NCI-H748 (cell line): ENCODE measurements around the gene ACOT9.
"Not testable (repeated sequence)": the region's sequence is repeated elsewhere in the genome, so short reads cannot be mapped to it uniquely, and the experiment has no call there.

Source experiments
- DNase-seq: peaks from one replicate; lab custom pipeline; 2025; ENCODE audit not compliant: unreplicated experiment; lab: John Stamatoyannopoulos, UW

The ACOT9 gene, protein sequence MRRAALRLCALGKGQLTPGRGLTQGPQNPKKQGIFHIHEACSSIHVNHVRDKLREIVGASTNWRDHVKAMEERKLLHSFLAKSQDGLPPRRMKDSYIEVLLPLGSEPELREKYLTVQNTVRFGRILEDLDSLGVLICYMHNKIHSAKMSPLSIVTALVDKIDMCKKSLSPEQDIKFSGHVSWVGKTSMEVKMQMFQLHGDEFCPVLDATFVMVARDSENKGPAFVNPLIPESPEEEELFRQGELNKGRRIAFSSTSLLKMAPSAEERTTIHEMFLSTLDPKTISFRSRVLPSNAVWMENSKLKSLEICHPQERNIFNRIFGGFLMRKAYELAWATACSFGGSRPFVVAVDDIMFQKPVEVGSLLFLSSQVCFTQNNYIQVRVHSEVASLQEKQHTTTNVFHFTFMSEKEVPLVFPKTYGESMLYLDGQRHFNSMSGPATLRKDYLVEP

DNA sequence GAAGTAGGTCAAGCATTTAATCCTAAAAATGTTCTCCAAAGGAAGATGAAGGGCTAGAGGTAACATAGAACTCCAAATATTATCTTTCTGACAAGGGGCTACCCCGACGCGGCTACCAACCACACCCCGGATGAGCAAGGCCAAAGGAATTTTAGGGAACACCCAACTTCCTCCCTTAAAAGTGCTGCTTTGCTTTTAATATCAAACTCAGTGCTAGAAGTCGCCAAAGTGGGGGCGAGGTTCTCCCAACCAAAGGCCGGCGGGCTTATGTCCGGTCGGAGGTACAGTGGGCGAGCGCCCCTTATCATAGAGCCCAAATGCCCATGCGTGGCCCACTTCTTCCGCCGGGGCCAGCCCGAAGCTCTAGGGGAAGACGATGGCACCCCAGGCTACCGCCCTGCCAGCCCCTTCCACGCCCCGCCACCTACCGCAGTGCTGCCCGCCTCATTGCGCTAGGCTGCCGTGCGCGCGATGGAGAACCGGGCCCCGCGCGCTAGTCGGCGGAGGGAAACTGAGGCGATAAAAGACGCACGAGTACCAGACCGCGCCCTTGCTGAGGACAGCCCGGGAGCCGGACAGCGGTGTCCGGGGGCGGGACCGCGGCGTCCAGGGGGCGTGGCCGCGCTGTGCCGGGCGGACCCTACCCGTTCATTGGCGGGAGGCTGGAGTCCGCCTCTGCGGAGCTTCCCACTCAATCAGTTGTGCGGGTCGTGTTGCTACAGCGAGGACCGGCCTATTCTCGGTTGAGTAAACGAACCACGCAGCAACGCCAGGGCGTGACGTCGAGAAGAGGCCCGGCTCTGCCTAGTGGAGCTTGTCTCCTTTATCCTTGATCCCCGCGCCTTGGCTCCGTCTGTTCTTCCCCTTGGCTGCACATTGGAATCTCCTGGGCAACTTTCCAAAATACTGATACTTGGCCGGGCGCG lies at the start of gene ACOT9:
ACOT9 (minus strand) TSS at position 580 of the 926 bp plus-strand sequence; CDS start at position 448, 132 bp downstream.
- peak; percentile 94 for DNase-seq

DNA sequence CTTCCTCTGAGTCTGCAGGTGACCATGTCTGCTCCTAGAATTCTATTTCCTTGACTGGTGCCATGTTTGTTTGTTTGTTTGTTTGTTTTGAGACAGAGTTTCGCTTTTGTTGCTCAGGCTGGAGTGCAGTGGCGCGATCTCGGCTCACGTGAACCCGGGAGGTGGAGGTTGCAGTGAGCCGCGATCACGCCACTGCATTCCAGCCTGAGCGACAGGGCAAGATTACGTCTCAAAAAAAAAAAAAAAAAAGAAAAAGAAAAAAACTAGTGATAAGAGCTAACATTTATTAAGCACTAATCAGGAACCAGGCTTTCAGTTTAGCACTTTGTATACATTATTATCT lies 47.0 kb upstream of the ACOT9 start:
- DNase-seq, result no peak

DNA sequence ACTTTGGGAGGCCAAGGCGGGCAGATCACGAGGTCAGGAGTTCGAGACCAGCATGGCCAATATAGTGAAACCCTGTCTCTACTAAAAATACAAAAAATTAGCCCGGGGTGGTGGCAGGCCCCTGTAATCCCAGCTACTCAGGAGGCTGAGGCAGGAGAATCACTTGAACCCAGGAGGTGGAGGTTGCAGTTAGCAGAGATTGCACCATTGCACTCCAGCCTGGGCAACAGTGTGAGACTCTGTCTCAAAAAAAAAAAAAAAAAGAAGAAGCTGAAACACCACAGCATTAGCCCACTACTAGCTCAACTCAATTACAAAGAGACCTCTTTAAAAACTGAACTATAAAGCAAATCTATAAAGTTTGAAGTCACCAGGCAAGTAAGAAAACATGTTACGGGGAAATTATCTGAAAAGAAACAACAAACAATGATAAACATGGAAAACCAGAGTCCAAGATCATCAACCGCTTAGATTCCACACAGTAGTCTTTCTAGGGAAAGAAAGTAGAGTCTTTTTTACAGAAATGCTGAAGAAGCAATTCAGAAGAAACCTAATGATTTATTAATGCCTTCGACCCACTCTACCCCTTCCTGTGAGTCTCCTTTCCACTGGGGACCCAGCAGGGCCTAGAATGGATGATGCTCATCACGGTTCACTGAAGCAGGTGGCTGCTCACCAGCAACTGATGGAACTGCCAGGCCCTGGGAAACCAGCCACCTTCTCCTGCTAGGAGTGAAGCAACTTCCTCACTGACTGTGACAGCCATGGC lies 46.5 kb upstream of the ACOT9 start:
- no peak for DNase-seq

DNA sequence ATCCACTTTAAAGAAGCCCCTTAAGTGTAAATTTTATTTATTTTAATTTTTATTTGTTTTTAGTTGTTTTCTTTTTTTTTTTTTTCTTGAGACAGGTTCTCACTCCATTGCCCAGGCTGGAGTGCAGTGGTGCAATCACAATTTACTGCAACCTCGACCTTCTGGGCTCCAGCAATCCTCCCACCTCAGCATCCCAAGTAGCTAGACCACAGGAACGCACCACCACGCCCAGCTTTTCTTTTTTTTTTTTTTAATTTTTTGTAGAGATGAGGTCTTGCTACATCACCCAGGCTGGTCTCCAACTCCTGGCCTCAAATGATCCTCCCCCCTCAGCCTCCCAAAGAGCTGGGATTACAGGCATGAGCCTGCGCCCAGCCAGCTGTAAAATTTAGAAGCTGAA lies 45.9 kb upstream of the ACOT9 start:
- DNase-seq, result no peak

DNA sequence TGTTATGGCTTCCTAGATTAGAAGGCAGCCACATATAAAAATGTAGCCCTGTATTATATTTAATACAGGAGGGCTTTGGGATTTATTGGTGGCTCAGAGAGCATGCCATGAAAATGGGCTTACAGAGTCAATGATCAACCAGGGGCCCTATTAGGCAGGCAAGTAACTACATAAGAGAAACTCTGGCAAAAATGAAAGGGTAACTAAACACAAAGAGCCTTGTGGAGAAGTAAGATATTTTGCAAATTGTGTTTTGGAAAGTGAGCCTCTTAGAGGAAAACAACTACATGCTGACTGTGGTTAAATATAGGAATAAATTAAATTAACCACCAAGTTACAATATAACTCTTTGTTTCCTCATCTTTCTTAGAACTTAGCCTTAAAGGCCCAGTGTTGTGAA lies 45.4 kb upstream of the ACOT9 start:
- DNase-seq, result no peak

DNA sequence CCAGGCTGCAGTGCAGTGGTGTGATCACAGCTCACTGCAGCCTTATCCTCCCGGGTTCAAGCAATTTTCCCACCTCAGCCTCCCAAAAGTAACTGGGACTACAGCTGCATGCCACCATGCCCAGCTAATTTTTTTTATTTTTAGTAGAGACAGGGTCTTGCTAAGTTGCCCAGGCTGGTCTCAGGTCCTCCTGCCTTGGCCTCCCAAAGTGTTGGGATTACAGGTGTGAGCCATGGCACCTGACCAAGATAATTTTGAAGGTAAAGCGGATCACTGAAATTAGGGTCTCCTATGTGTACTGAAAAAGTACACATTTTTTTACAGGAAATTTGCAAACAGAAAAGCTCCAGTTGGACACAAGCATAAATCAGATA lies 44.7 kb upstream of the ACOT9 start:
- DNase-seq, result no peak

DNA sequence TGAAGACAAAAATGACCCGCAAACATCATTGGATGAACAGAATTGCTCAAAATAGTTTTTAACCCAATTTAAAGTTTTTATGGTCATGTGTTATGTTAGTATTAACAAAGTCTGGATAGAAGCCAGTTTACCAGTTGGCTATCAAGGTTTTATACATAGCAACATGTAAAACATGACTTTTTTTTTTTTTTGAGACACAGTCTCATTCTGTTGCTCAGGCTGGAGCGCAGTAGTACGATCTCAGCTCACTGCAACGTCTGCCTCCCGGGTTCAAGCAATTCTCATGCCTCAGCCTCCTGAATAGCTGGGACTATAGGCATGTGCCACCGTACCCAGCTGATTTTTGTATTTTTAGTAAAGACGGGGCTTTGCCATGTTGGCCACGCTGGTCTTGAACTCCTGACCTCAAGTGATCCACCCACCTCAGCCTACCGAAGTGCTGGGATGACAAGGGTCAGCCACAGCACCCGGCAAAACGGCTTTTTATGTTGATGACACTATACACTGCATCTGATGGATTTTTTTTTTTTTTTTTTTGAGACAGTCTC lies 43.3 kb upstream of the ACOT9 start:
- DNase-seq, result no peak

DNA sequence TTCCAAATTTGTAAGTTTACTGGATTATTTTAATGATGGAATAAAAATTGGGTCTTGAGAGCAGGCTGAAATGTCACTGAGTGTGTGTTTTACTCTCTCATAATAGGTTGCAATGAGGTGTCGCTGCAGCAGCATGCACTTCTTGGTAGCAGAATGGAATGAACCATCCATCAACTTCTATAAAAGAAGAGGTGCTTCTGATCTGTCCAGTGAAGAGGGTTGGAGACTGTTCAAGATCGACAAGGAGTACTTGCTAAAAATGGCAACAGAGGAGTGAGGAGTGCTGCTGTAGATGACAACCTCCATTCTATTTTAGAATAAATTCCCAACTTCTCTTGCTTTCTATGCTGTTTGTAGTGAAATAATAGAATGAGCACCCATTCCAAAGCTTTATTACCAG lies 42.5 kb upstream of the ACOT9 start:
- DNase-seq, result no peak

DNA sequence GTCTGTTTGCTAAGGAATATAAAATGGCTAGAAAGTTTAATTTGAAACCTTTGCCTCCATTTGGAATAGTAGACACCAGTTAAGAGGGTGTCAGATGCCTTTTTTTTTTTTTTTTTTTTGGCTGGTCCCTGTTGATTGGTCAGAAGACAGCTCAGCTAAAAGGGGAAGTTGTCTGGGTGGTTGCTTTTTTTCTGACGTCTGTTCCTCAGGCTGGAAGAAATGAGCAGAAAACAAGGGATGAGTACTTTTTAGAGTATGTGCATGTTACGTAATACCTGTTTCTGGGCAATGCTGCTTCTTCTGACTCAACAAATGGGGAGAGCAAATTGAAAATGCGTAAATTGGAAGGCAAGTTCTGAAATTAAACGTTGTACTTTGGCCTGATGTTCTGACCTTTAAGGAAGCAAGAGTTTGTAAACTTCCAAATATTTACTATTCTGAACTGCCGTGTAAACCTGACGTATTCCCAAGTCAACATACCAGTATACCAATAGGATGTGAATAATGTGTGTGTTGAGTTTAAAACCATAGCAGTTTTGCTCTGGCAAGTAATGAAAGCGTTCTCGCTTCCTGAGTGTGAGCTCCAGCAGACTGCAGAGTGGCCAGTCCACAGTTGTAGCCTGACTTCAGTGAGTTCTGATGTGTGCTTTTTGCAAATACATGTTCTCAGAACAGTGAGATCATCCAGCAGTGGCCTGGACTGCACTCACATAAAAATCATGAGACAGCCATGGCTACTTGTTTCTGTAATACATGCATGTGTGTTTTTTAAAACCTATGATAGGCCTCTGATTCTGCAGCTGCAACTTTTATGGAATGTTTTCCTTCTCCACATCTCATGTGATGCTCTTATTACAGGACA lies 41.6 kb upstream of the ACOT9 start:
- no peak for DNase-seq

DNA sequence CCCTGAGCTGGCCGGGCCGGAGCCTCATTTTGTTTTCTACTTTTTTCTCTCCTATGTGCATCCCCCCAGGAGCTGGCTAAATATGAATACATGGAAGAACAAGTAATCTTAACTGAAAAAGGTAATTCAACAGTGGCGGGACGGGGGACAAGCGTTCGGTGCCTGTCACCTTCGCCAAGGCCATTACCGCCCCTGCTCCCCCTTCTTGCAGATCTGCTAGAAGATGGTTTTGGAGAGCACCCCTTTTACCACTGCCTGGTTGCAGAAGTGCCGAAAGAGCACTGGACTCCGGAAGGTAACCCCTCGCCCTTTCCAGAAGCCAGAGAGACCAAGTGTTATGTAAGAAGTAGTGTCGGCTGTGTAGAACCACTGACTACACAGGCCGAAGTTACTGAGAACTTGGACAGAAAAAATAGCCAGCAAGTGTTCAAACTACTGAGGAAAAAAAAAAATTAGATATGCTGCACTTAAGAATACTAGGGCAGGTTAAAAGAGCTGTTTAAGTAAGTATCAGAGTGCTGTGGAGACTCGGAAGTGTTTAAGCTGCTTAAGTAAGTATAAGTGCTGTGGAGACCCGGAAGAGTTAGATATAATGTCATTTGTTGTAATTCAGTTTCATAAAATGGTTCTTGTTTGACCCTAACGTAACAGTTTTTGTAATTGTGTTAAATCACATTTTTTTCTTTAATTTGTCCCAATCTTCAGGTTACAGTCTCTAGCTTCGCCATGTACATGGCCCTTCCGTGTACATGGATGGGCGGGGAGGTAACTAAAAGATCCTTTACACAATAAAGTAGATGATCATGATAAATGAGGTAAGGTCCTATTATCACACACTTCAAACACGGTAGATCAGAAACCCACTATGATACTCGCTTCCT lies 40.8 kb upstream of the ACOT9 start:
- DNase-seq, result no peak

DNA sequence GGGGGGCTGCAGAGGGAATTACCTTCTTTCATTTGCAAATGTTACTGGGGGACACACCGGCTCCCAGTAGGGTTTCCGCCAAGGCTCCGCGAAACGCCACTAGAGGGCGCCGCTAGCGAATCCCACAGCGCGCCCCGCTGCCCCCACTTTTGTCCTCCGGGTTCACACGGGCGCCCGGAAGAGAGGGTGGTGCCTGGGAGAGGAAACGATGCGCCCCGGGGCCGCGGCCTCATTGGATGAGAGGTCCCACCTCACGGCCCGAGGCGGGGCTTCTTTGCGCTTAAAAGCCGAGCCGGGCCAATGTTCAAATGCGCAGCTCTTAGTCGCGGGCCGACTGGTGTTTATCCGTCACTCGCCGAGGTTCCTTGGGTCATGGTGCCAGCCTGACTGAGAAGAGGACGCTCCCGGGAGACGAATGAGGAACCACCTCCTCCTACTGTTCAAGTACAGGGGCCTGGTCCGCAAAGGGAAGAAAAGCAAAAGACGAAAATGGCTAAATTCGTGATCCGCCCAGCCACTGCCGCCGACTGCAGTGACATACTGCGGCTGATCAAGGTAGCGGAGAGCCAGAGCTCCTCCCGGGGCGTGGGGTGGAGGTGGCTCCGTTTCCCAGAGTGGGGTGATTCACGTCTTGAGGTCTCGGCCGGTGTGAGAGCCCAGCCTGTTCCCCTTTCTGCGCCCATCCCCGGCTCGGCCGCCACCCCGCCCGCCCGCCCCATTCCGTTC lies 40.0 kb upstream of the ACOT9 start, which contains the start of gene SAT1:
SAT1 (plus strand) TSS at position 311 of the 726 bp plus-strand sequence; CDS start at position 490, 179 bp downstream.
- peak; percentile 96 for DNase-seq

DNA sequence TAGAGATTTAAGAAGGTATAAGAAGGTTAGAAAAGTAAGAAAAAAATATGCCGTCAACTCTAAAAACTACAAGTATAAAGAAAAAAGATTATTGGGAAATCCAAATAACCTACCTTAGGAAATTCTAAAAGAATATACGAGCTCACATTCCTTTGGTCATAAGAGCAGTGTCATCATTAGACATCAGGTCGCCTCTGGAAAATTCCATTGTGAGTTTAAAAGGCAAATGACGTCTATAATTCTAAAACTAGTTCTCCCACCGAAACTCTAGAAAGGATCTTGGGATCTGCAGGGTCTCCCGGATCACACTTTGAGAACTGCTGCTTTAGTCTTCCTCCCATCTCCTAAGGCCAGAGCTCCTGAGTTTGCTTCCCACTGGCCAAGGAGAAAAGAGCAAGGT lies 39.4 kb upstream of the ACOT9 start:
- DNase-seq, result no peak

DNA sequence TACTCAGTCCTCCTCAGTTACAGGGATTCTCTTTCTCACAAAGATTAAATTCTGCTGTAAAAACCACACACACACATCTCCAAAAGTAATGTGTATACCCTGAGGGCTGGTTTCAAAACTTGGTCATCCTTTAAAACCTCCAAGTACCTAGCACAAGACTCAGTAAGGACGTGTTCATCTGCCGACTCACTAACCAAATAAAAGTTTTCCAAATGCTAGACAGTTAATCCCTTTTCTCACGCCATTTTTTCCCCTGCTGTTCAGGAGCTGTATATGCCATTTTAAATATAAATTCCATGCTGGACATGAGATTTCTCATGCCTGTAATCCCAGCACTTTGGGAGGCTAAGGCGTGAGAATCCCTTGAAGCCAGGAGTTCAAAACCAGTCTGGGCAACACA lies 35.9 kb upstream of the ACOT9 start:
- no peak for DNase-seq

DNA sequence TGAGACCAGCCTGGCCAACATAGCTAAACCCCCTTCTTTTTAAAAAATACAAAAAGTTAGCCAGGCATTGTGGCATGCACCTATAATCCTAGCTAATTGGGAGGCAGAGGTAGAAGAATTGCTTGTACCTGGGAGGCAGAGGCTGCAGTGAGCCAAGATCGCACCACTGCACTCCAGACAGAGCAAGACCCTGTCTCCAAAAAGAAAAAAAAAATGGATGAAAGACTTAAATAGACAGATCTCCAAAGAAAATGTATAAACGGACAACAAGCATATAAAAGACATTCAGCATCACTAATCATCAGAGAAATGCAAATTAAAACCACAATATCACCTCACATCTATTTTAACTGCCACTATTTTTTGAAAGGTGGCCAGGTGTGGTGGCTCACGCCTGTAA lies 33.3 kb upstream of the ACOT9 start:
- no peak for DNase-seq

DNA sequence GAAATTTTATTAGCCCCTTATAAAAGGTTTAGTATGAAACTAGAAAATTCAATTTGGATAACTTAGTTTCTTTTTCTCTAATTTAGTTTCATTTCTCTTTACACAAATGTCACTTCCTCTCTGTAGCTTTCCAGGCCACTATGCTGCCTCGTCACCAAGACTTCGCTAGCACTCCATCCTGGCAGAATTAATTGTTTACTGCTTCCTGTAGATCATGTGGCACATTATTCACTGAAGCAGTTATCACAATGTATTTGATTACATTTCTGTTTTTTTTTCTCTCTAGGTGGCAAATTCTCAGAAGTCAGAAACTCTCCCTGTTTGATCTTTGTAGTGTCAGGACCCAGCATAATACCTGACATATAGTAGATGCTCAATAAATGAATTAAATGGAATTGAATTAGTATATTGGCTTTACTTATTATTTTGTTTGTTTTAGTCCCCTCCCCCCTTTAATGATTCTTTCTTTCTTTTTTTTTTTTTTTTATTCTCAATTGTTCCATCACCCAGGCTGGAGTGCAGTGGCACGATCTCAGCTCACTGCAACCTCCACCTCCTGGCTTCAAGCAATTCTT lies 30.6 kb upstream of the ACOT9 start:
- peak; percentile 4 for DNase-seq

DNA sequence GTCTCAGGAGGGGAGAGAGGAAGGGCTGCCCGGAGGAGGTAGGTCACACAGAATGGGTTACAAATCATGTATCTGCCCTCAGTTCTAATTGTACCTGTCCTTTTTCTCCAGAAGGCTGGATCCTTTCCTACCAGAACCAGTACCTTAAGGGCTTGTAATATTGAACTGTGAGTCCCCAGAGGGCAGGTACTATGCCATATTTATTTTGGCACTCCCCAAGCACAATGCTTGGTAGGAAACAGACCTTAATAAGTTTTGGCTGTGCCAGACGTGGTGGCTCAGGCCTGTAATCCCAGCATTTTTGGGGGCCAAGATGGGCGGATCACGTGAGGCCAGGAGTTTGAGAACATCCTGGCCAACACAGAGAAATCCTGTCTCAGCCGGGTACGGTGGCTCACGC lies 28.0 kb upstream of the ACOT9 start:
- not testable (repeated sequence) for DNase-seq

DNA sequence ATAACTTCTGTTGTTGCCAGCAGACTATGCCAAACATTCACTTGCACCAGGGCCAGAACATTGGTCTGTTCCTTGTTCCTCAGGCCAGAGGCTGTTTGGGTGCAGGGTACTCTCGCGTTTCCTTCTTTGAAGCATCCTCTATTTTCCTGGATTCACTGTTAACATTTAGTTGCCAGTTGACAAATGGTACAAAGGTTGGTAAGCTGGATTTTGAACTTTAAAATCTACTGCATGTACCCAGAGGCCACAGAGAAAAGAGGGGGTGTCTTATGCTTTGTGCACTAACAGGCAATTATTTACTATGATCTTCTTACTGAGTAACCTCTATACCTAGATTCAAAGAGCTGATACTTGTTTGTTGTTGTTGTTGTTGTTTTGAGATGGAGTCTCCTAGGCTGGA lies 27.1 kb upstream of the ACOT9 start:
- DNase-seq, result no peak
